Lower lobe of right lung (tissue), 2 donors: Measurements from ENCODE around the gene ANTKMT. TPM values are rescaled to one million over a fixed set of nuclear protein-coding genes. Genes with fewer than 3 reads are reported as not detected.

Experiments
- ATAC-seq, 2 donors: fragments of 200-7000 bp; cut with Tn5 transposase; one replicate each; pipeline ENCODE4 v1.9.1; 2020 to 2022; ENCODE audit warnings: mild to moderate bottlenecking in 2 of 2, moderate library complexity in 2 of 2
- DNase-seq: peaks from one replicate; pipeline ENCODE4 v3.0.0-alpha.2; 2020
- H3K27ac ChIP-seq: fragments of 200-600 bp; one replicate; pipeline ENCODE4 v1.8.0; 2022
- H3K27me3 ChIP-seq: fragments of 200-600 bp; one replicate; pipeline ENCODE4 v1.8.0; 2022; ENCODE audit warnings: low read depth
- H3K36me3 ChIP-seq: fragments of 200-600 bp; one replicate; pipeline ENCODE4 v1.8.0; 2022; ENCODE audit warnings: mild to moderate bottlenecking
- H3K4me1 ChIP-seq: fragments of 200-600 bp; one replicate; pipeline ENCODE4 v1.8.0; 2022
- H3K4me3 ChIP-seq: fragments of 200-600 bp; one replicate; pipeline ENCODE4 v1.8.0; 2022; ENCODE audit warnings: mild to moderate bottlenecking
- H3K9me3 ChIP-seq: fragments of 200-600 bp; one replicate; pipeline ENCODE4 v1.8.0; 2022
- CTCF ChIP-seq: fragments of 200-600 bp; IDR thresholded peaks from one replicate; pipeline ENCODE4 v1.8.0; 2022; ENCODE audit warnings: antibody characterized with exemption, mild to moderate bottlenecking
- intact Hi-C: fragments of 100-400 bp; cut with DNase I; formaldehyde crosslinking; loops from one replicate; pipeline ENCODE4 v1.11.0; 2022
- total RNA-seq: library from RNA; stranded (reverse); fragmentation: NEBNext Ultra II Directional; extraction: Animal tissue kit (Norgen Biotek cat#: 25700); gene quantifications from one replicate; pipeline ENCODE4 v1.2.1, GENCODE V29; 2021
- donor health status: DM: no; HTN: yes; CAD: no; lungs with severe emphysema.

ANTKMT gene
- total RNA-seq, 1 donor from 2014 or later = 36.5 TPM

- Histone ChIP-seq H3K27ac (no peak overlapping the region), H3K9me3 (no peaks in the 10 kb centered on the region), H3K4me1 (peaks cover 55% of the 10 kb centered on the region), H3K36me3 (peaks cover 36% of the 10 kb centered on the region), H3K4me3 (no peak overlapping the region), H3K27me3 (no peaks in the 10 kb centered on the region)
- TF ChIP-seq CTCF = no peak
- DNase-seq (no peak), ATAC-seq (no peak)
- intact Hi-C loops = no loop called here
Observed at GRCh38 chr16:682493-683395, 38.2 kb upstream of the ANTKMT start.

DNA sequence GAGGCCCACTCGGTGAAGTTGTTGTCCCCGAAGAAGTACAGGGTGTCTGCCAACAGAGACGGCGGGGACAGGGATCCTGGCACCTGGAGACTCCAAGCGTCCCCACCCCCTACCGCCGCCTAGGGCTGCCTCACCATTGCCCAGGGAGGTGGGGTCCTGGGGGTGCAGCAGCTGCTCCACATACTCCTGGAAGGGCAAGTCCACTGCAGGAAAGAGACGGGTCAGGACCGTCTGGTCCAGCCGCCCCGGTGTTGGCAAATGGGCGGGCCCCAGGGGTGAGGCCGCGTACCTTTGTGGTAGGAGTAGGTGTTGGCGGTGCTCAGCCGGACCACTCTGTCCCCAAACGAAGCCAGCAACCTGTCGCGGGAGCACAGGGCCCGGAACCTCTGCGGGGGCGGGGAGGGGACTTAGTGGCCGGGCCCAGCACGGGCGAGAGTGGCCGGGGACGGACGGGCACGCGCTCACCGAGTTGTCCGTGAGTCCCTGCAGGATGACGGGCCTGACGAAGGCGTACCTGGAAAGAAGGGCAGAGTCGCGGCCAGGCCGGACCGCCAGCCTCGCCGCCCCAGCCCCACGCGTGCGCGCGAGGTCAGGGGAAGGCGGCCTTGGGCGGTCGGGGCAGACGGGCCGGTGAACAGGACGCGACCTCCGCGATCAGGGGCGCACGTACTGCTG, 37.4 kb upstream of the ANTKMT start:
- peak overlapping the region; percentile 89 for H3K27ac ChIP-seq
- ATAC-seq = no peak
- H3K9me3 ChIP-seq = no peaks in the 10 kb centered on the region
- peaks cover 57% of the 10 kb centered on the region for H3K4me1 ChIP-seq
- peaks cover 36% of the 10 kb centered on the region for H3K36me3 ChIP-seq
- no peaks in the 10 kb centered on the region for H3K27me3 ChIP-seq
- TF ChIP-seq CTCF = no peak
- DNase-seq = no peak
- intact Hi-C loops = no loop called here
- H3K4me3 ChIP-seq = peak overlapping the region; percentile 83

GRCh38 chr16:684071-684794, 36.7 kb upstream of the ANTKMT start, which contains the start of gene JMJD8:
Gene JMJD8 (minus strand): TSS chr16:684334. CDS start chr16:684319, 15 bp downstream.
- no peaks in the 10 kb centered on the region for H3K9me3 ChIP-seq
- peaks cover 58% of the 10 kb centered on the region for H3K4me1 ChIP-seq
- H3K27ac ChIP-seq = peak within 1 kb of the TSS; percentile 89
- ATAC-seq (peak; percentile 82 to 83), DNase-seq (peak; percentile 99)
- no peak for TF ChIP-seq CTCF
- peaks cover 36% of the 10 kb centered on the region for H3K36me3 ChIP-seq
- no peaks in the 10 kb centered on the region for H3K27me3 ChIP-seq
- intact Hi-C loops = no loop called here
- H3K4me3 ChIP-seq = peak within 1 kb of the TSS; percentile 83

- ATAC-seq = no peak
- intact Hi-C loops = no loop called here
- no peaks in the 10 kb centered on the region for H3K9me3 ChIP-seq
- peak overlapping the region; percentile 83 for H3K4me3 ChIP-seq
- DNase-seq = peak; percentile 61
- H3K27me3 ChIP-seq = no peaks in the 10 kb centered on the region
- no peak for TF ChIP-seq CTCF
- H3K4me1 ChIP-seq = peaks cover 61% of the 10 kb centered on the region
- peaks cover 36% of the 10 kb centered on the region for H3K36me3 ChIP-seq
- H3K27ac ChIP-seq = peak overlapping the region; percentile 89
Observed at GRCh38 chr16:684961-685696, 35.8 kb upstream of the ANTKMT start.

- intact Hi-C loops = no loop called here
Observed at GRCh38 chr16:685967-686366, 35.0 kb upstream of the ANTKMT start.

More at GRCh38 chr16:685967-686366, 35.0 kb upstream of the ANTKMT start:
- Histone ChIP-seq H3K4me3 (no peak overlapping the region), H3K4me1 (peaks cover 66% of the 10 kb centered on the region), H3K27ac (no peak overlapping the region), H3K27me3 (no peaks in the 10 kb centered on the region), H3K9me3 (no peaks in the 10 kb centered on the region), H3K36me3 (peaks cover 36% of the 10 kb centered on the region)
- peak; percentile 36 for TF ChIP-seq CTCF
- DNase-seq (peak; percentile 74), ATAC-seq (no peak)
